ENCODE measurements around the gene DOLK. TPM values are rescaled to one million over a fixed set of nuclear protein-coding genes. Genes with fewer than 3 reads are reported as not detected.

DOLK gene
- total RNA-seq, 4 donors from 2014 or later: 9.4 to 13.1 (median 12.3) TPM

DNA sequence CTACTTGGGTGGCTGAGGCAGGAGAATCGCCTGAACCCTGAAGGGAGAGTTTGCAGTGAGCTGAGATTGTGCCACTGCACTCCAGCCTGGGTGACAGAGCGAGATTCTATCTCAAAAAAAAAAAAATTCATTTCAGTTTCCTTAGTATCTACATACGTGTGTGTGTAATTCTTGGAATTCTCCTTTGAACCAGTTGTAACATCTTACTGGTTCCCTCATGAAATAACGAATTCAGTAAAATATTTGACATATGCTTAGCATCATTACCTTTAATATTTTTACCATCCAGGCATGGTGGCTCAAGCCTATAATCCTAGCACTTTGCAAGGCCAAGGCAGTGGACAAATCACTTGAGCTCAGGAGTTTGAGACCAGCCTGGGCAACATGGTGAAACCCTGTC, 17.8 kb downstream of the DOLK start:
- no peak for DNase-seq (ENCODE audit: low spot score in 2 of 2)
- Histone ChIP-seq H3K36me3 (peaks cover 0 to 27% (median 0%) of the 10 kb centered on the region in 3 donors), H3K4me3 (no peak overlapping the region), H3K27ac (no peak overlapping the region), H3K9me3 (no peaks in the 10 kb centered on the region), H3K27me3 (no peaks in the 10 kb centered on the region), H3K4me1 (peaks cover 0 to 11% (median 4%) of the 10 kb centered on the region in 4 donors)
- 85 to 90% methylated on average over 4 of the region's 4 CpGs for WGBS, 2 donors
- TF ChIP-seq, protein P1, sequence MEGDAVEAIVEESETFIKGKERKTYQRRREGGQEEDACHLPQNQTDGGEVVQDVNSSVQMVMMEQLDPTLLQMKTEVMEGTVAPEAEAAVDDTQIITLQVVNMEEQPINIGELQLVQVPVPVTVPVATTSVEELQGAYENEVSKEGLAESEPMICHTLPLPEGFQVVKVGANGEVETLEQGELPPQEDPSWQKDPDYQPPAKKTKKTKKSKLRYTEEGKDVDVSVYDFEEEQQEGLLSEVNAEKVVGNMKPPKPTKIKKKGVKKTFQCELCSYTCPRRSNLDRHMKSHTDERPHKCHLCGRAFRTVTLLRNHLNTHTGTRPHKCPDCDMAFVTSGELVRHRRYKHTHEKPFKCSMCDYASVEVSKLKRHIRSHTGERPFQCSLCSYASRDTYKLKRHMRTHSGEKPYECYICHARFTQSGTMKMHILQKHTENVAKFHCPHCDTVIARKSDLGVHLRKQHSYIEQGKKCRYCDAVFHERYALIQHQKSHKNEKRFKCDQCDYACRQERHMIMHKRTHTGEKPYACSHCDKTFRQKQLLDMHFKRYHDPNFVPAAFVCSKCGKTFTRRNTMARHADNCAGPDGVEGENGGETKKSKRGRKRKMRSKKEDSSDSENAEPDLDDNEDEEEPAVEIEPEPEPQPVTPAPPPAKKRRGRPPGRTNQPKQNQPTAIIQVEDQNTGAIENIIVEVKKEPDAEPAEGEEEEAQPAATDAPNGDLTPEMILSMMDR (IDR thresholded peaks at IDR 0.05): no peak
- TF ChIP-seq EP300 (IDR thresholded peaks at IDR 0.05): no peak
- TF ChIP-seq POLR2A (IDR thresholded peaks at IDR 0.05): no peak

DNA sequence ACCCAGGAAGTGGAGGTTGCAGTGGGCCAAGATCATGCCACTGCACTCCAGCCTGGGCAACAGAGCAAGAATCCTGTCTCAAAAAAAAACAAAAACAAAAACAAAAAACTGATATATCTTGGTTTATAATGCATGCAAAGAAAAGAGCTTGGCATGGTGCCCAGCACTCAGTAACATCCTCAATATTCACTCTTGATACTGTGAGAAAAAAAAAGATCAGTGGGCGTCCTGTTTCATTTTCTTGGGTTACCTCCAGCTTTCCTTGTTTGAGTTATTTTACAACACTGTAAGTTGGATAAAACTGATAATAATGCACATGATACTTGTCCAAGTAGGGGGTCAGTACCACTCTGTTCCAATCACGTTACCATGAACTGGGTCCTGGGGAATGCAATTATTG, 18.8 kb downstream of the DOLK start:
- H3K27ac ChIP-seq: peak overlapping the region in 2 of 4 donors; percentile 39 to 51
- peaks cover 0 to 19% (median 0%) of the 10 kb centered on the region in 3 donors for H3K36me3 ChIP-seq
- H3K9me3 ChIP-seq: no peaks in the 10 kb centered on the region
- H3K4me1 ChIP-seq: peaks cover 0 to 14% (median 4%) of the 10 kb centered on the region in 4 donors
- no peak overlapping the region for H3K4me3 ChIP-seq
- TF ChIP-seq EP300 (IDR thresholded peaks at IDR 0.05): no peak
- TF ChIP-seq POLR2A (IDR thresholded peaks at IDR 0.05): no peak
- TF ChIP-seq, protein P1 (IDR thresholded peaks at IDR 0.05): no peak
- no peaks in the 10 kb centered on the region for H3K27me3 ChIP-seq
- DNase-seq (ENCODE audit: low spot score in 2 of 2): no peak
- WGBS, 2 donors: 66 to 79% methylated on average over 2 of the region's 2 CpGs

DNA sequence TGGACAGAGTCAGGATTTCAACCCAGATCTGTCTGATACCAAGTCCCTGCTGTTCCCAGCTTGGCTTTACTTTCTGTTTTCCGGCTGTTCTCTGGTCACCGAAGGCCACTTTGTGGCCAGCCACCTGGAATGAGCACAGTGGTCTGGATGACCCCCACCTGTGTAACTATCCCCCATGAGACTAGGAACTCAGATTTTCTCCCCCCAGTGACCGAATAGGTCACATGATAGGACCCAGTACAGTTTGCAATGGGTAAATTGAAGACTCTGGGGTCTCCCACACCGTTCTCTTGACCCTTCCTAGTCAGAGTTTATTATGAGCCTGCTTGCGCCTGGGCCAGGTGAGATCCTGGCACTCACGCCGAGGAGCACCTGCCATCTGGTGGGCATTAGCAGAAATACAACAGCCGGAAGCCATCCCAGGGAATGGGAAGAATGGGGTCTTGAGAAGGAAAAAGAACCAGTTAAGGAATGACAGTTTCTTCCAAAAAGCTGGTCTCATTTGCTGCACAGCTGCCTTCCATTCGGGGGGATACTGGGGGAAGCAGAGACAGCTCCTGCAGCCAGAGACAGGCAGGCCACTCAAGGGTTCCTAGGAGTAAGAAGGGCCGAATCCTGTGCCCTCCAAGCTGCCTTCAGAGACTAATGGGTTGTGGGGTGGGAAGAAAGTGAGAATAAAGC, 19.5 kb downstream of the DOLK start:
- H3K27me3 ChIP-seq: no peaks in the 10 kb centered on the region
- TF ChIP-seq EP300 (IDR thresholded peaks at IDR 0.05): no peak
- TF ChIP-seq, protein P1 (IDR thresholded peaks at IDR 0.05): peak; percentile 84 to 95 (median 89)
- H3K27ac ChIP-seq: peak overlapping the region in 3 of 4 donors; percentile 31 to 51 (median 39)
- WGBS, 2 donors: 29 to 30% methylated on average over 10 of the region's 10 CpGs
- peaks cover 0 to 22% (median 4%) of the 10 kb centered on the region in 4 donors for H3K4me1 ChIP-seq
- no peak for DNase-seq (ENCODE audit: low spot score in 2 of 2)
- no peak overlapping the region for H3K4me3 ChIP-seq
- peaks cover 0 to 15% (median 0%) of the 10 kb centered on the region in 3 donors for H3K36me3 ChIP-seq
- H3K9me3 ChIP-seq: no peaks in the 10 kb centered on the region

DNA sequence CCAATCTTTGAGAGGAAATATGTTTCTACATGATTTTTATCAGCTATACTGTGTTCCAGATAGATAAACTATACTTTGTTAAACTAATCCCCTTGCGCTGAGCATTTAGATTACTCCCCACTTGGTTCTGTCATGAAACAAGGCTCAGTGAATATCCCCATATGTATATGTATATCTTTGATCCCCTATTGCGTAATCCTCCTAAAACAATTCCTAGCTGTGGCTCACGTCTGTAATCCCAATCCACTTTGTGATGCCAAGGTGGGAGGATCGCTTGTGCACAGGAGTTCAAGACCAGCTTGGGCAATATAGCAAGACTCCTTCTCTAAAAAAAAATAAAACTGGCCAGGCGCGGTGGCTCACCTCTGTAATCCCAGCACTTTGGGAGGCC, 23.9 kb downstream of the DOLK start:
- 87 to 91% methylated on average over 6 of the region's 6 CpGs for WGBS, 2 donors
- peaks cover 0 to 62% (median 33%) of the 10 kb centered on the region in 4 donors for H3K4me1 ChIP-seq
- no peaks in the 10 kb centered on the region for H3K27me3 ChIP-seq
- peaks cover 0 to 15% (median 0%) of the 10 kb centered on the region in 3 donors for H3K36me3 ChIP-seq
- TF ChIP-seq, protein P1 (IDR thresholded peaks at IDR 0.05): no peak
- TF ChIP-seq POLR2A (IDR thresholded peaks at IDR 0.05) (no peak), EP300 (IDR thresholded peaks at IDR 0.05) (no peak)
- H3K4me3 ChIP-seq: no peak overlapping the region
- DNase-seq (ENCODE audit: low spot score in 2 of 2): no peak
- H3K9me3 ChIP-seq: no peaks in the 10 kb centered on the region
- H3K27ac ChIP-seq: peak overlapping the region in 2 of 4 donors; percentile 86 to 98
